RWPE1 (cell line): Measurements from ENCODE around the gene TMEM215.

Experiments used
- CTCF ChIA-PET: fragments of 350-600 bp; sonication (Branson Sonifier 250); formaldehyde crosslinking; extraction: SDS; loops from one replicate; lab custom pipeline; 2021; lab: Yijun Ruan, JAX
- POLR2A ChIA-PET: fragments of 400-600 bp; formaldehyde crosslinking; extraction: SDS; loops from one replicate; lab custom pipeline; 2020; ENCODE audit warnings: antibody characterized with exemption; ENCODE audit not compliant: low non-redundant PET; lab: Yijun Ruan, JAX
- DNase-seq: peaks from one replicate; pipeline ENCODE4 v3.0.0; 2012; ENCODE audit warnings: low spot score
- H3K27ac ChIP-seq: fragments of 450-650 bp; 2 replicates; pipeline ENCODE4 v1.5.1; 2017
- TF ChIP-seq, protein P1 (sequence below): fragments of 450-650 bp; conservative IDR thresholded peaks from 2 replicates; pipeline ENCODE4 v1.5.1; 2017; ENCODE audit warnings: low read depth, mild to moderate bottlenecking

The TMEM215 gene

GRCh38 chr9:32783168-32783891, at the start of gene TMEM215:
TMEM215 (plus strand) TSS chr9:32783540; CDS start chr9:32784184, 644 bp downstream.
- ChIA-PET POLR2A (no interaction called here), CTCF (interaction anchor here (1.1 kb wide), 1 partner anchor 83 kb away, joined by 5 read pairs; no protein-coding TSS in a partner anchor)
- TF ChIP-seq, protein P1, sequence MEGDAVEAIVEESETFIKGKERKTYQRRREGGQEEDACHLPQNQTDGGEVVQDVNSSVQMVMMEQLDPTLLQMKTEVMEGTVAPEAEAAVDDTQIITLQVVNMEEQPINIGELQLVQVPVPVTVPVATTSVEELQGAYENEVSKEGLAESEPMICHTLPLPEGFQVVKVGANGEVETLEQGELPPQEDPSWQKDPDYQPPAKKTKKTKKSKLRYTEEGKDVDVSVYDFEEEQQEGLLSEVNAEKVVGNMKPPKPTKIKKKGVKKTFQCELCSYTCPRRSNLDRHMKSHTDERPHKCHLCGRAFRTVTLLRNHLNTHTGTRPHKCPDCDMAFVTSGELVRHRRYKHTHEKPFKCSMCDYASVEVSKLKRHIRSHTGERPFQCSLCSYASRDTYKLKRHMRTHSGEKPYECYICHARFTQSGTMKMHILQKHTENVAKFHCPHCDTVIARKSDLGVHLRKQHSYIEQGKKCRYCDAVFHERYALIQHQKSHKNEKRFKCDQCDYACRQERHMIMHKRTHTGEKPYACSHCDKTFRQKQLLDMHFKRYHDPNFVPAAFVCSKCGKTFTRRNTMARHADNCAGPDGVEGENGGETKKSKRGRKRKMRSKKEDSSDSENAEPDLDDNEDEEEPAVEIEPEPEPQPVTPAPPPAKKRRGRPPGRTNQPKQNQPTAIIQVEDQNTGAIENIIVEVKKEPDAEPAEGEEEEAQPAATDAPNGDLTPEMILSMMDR: no peak
- H3K27ac ChIP-seq: no peak within 1 kb of the TSS
- no peak for DNase-seq

DNA sequence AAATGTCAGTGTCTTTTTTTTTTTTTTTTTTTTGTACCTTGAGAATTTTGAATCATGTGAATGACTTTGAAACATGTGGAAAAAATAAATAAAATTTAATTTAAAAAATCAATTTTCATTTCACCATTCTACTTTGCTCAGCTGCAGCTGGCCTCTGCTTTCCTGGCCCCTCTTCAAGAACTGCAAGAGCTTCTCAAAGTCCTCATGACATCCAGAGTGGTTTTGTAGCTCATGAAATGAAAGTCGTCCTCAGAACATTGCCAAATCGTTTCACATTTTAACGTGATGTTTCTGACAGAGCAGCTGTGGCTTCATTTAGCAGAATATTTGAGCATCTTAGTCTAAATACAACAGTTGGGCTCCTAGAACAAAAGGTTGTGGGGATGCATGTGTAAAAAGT, 47.9 kb upstream of the TMEM215 start:
- ChIA-PET POLR2A (no interaction called here), CTCF (interaction anchor here (0.6 to 0.7 kb wide), 2 partner anchors 218 to 334 kb away, joined by 3 read pairs; no protein-coding TSS in a partner anchor)
- no peak for DNase-seq
- TF ChIP-seq, protein P1: no peak
- H3K27ac ChIP-seq: no peak overlapping the region

GRCh38 chr9:32737378-32737777, 46.0 kb upstream of the TMEM215 start:
- POLR2A ChIA-PET: no interaction called here
- H3K27ac ChIP-seq: no peak overlapping the region
- TF ChIP-seq, protein P1: no peak
- CTCF ChIA-PET: no interaction called here
- no peak for DNase-seq

GRCh38 chr9:32738501-32739172, 44.7 kb upstream of the TMEM215 start:
- POLR2A ChIA-PET: no interaction called here
- peak; percentile 86 for DNase-seq
- TF ChIP-seq, protein P1: no peak
- CTCF ChIA-PET: no interaction called here
- no peak overlapping the region for H3K27ac ChIP-seq

- peak; percentile 56 for DNase-seq
These were observed 41.6 kb upstream of the TMEM215 start for GRCh38 chr9:32741706-32742105.

GRCh38 chr9:32742296-32742695, 41.0 kb upstream of the TMEM215 start:
- H3K27ac ChIP-seq: no peak overlapping the region
- ChIA-PET POLR2A (no interaction called here), CTCF (no interaction called here)
- DNase-seq: peak; percentile 87
- TF ChIP-seq, protein P1: no peak

More at GRCh38 chr9:32741706-32742105, 41.6 kb upstream of the TMEM215 start:
- no peak overlapping the region for H3K27ac ChIP-seq
- TF ChIP-seq, protein P1: no peak
- ChIA-PET CTCF (no interaction called here), POLR2A (no interaction called here)
